Amniotic stem cell (primary cell): ENCODE data around the gene FBLN7.

Experiments
- DNase-seq: peaks from one replicate; lab custom pipeline; 2025; lab: John Stamatoyannopoulos, UW

The FBLN7 gene

GRCh38 chr2:112140899-112141625 is 2.9 kb downstream of the FBLN7 start:
- DNase-seq: no peak

- no peak for DNase-seq
These were observed 3.4 kb downstream of the FBLN7 start for GRCh38 chr2:112141626-112142007.

DNA sequence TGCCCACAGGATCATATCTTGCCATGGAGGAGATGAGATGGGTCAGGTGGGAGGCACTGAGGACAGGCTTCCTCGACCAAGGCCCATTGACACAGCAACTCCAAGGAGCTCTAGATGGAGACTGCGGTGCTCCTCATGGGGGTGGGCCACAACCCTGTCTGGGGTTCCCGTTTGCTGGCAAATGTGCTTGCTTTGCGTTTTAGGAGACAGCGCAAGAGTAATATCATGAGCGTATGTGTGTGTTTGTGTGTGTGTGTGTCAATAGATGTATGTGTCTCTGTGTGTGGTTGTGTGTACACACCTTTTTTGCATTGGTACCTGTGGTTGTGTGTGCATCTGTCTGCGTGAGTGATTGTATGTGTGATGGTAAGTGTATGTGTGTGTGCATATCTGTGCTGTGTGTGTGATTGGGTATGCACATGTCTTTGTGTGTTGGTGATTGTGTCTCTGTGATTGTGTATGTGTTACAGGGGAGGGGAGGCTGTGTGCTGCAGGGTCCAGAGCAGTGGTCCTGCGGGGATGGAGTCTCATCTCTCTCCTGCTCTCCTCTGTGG is 4.4 kb downstream of the FBLN7 start:
- no peak for DNase-seq

GRCh38 chr2:112143150-112143549 is 5.0 kb downstream of the FBLN7 start:
- no peak for DNase-seq

DNA sequence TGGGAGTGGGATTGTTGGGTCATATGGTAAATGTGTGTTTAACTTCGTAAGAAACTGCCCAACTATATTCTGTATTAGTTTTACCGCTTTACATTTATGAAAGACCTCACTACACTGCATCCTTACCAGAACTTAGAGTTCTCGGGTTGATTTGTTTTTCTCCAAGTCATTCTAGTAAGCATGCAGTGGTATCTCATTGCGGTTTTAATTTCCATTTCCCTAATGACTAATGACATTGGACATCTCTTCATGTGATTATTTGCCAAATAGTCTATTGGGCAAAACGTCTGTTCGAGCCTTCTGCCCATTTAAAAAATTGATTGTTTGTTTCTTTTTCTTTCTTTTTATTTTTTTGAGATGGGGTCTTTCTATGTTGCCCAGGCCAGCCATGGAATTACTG is 6.8 kb downstream of the FBLN7 start:
- no peak for DNase-seq

DNA sequence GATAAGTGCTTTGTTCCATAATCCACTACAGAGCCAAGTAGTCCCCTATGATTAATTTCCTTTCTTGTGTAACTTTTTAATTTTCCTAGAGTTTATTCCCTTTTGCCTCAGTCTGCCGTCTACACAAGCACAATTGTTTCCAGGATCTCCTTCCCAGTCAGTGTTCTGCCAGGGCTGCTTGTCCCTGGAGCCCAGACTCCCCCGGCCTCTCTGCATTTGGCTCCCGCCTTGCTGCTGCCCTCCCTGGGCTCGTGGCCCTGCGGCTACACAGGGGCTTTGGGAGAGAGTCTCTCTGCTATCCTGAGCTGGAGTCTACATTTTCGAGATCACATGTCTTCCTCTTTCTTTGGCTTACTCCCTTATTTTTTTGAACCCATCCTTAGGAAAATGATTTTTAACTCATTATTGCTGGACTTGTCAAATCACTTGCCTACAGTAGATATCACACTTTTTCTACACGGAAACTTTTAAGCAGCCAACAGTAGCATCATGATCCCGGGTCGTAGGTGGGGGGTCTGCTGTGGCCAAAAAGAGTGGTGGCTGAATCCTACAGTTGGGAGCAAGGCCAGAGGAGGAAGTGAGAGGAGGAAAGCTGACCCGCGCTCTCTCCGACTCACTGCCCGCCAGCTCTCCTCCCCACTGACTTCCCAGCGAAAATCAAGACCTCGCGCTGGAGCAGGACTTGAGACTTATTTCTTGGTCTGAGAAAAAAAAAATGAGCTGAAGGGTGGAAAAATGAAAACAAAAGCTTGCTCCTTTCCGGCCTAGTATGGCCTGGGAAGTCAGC is 9.4 kb downstream of the FBLN7 start:
- no peak for DNase-seq

DNA sequence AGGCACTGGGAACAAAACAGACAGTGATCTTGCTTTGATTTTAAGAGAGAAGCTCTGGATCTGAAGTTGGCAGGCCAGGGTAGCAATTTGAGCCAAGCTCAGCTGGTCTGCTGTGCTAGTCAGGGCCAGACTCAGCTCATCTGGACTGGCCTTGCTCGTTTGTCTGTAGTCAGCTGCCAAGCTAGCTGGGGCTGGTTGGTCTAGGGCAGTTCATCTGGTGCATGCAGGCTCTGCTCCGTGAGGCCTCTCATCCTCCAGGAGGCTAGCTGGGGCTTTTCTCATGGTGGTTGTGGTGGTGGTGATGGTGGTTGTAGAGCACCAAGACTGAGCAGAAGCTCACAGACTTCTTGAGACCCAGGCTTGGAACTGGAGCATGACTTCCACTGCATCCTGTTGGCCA is 10.3 kb downstream of the FBLN7 start:
- no peak for DNase-seq

DNA sequence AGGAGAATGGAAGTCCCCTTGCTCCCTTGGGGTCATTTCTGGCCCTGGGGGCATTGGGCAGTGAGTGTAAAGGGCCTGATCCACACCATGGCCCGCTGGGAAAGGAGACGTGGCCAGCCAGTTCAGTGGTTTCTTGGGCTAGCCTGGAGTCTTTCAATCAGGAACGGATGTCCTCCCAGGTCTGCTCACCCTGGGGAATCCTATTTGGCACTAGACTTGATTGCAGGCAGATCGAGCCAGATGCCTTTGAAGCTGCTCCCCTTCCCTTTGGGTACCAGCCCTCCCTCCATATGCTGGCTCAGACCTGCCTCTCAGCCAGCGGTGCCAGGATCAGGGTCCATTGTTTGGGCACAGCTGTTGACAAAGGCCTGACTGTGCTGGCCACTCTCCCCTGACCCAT is 11.0 kb downstream of the FBLN7 start:
- no peak for DNase-seq

DNA sequence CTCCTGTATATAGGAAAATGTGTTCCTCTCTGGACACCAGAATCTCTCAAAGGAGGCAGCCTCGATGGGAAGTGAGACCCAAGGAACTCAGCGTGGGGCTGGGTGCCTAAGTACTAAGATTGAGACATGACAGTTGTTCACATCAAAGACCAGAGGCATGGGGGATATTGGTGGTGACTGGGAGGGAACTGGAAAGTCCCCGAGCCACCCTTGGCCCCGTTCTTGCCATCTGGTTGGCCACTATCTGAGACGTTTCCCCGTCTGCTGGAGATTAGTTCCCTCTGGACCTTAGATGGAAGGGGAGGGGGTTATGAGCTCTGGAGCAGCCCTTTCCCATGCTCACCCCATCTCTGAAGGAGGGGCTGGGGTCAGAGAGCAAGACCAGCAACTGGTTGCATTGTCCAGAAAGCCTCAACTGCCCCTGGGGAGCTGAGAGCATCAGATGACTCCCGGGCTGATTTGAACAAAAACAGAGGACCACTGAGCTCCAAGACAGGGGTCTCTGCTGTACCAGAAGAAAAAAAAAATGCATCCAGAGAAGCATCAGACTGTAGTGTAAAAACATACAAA is 11.8 kb downstream of the FBLN7 start:
- DNase-seq: no peak

GRCh38 chr2:112150447-112150846 is 12.3 kb downstream of the FBLN7 start:
- peak; percentile 90 for DNase-seq

DNA sequence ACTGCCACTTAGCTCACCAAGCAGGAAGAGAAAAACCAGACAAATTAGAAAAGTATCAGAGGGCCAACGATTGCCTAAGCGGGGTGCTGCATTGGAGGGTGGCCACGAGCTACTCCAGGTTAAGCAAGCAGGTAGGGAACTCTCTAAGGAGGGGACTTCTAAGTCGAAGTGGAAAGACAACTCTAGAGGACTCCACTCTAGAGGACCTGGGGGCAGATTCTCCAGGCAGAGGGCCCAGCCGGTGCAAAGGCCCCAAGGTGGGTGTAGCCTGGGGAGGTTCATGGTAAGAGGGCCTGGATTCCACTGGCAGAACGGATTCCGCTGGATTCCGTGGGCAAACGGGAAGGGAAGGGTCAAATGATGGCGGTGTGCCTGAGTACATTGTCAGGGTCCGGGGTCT is 12.7 kb downstream of the FBLN7 start:
- no peak for DNase-seq

GRCh38 chr2:112151271-112151670 is 13.1 kb downstream of the FBLN7 start:
- no peak for DNase-seq

DNA sequence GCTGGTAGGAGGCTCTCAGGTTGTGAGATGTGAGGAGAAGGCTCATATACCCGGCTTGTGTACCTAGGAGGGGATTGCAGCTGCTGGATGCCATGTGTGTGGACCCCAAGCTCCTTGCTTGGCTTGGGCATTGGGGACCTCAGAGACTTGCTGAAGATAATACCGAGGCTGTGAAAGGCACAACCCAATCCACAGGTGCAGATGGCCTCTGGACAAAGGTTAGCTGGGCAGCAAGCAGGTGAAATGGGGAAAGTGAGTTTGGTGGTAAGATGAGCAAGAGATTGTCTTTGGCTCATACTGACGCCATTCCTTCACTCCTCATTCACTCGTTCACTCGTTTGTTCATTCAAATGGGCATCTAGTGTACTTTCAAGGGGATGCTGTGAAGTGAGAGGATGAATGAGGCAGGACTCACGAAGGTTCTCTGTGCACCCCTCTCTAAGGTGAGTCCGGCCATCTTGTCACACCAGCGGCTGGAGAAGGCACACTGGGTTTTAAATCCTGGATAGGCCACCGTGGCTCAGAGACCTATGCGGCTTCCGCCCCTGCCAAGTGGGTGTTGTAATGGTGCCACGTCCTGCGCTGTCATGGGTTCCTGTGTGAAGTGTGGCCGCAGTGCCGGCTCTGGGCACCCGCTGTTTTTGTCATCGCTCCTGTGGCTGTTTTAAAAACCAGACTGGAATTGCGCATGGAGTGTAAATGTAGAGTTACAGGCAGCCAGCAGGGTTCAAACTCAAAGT is 13.7 kb downstream of the FBLN7 start:
- DNase-seq: no peak

DNA sequence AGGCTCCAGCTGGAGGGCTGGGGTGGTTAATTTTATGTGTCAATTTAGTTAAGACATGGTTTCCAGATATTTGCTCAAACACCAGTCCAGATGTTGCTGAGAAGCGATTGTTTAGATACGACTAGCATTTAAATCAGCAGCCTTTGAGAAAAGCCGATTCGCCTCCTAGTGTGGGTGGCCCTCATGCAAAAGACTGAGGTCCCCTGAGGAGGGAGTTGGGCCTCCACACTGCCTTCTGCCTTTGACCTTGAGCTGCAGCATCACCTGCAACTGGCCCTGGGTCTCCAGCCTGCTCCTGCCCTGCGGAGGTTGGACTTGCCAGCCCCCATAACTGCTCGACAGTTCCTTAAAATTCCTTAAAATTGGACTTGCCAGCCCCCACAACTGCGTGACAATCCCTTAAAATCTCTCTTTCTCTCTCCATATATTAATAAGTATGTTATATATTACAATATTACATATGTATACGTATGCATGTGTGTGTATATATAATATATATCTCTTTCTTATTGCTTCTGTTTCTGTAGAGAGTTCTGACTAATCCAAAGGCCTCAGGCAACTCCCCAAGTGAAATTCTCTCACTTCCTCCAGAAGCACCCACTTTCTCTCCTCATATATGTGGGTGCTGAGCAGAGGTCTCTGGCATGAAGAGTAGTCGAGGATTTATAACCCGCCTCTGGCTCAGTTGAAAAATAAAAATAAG is 14.4 kb downstream of the FBLN7 start:
- DNase-seq: no peak

- no peak for DNase-seq
These were observed 14.9 kb downstream of the FBLN7 start for GRCh38 chr2:112153179-112153490.

DNA sequence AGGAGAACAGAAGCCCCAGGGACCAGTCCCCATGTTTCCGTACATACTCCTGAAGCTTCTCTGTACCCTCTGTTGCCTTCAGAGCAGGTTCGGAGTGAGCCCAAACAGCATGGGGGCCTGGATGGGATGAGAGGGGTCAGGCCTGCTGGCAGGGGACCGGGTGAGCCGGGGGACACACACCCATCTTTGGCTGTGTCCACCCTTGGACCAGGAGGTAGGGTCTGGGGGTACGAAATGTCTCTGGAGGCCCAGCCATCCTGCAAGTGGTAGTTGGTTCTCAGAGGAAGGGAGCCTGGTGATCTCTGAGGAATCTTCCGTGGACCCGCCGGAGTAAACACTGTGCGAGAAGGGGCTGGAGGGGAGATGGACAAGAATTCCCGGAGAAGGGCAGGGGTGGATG is 15.3 kb downstream of the FBLN7 start:
- no peak for DNase-seq

DNA sequence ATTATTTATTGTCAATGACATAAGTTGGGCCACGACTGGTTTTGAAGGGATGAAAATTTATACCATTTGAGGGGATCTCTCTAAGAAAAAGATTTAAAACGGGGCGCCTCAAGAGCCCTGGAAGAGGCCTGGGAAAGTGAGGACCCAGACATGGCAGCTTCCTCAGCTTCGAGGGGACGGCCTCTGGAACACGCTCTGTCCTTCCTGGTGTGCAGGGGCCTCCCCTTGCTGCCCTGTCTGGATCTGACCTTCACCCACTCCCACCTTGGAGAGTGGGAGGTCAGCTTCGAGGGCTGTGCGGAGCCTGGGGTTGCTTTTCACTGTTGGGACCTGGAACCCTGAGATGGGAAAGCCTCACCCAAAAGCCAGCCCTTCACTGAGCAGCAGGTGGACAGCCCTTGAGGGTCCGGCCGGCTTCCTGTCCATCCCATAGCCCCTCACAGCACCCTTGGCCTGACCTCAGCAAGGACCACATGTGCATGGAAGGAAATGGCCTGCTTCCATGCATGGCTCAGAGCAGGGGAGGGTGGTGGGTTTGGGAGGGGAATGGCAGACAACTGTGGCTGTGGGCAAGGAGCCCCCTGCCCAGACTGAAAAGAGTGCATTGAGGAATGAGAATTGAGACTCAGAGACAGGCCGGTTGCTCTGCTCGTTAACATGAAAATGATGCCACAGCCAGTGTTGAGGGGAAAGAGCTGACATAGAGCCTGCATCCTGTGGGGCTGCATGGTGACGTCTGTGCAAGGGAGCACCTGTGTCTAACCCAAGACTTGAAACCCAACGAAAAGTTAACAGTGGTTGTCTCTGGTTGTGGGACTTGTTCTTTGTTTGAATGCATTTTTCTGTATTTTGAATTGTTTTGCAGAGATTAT is 16.3 kb downstream of the FBLN7 start:
- no peak for DNase-seq

DNA sequence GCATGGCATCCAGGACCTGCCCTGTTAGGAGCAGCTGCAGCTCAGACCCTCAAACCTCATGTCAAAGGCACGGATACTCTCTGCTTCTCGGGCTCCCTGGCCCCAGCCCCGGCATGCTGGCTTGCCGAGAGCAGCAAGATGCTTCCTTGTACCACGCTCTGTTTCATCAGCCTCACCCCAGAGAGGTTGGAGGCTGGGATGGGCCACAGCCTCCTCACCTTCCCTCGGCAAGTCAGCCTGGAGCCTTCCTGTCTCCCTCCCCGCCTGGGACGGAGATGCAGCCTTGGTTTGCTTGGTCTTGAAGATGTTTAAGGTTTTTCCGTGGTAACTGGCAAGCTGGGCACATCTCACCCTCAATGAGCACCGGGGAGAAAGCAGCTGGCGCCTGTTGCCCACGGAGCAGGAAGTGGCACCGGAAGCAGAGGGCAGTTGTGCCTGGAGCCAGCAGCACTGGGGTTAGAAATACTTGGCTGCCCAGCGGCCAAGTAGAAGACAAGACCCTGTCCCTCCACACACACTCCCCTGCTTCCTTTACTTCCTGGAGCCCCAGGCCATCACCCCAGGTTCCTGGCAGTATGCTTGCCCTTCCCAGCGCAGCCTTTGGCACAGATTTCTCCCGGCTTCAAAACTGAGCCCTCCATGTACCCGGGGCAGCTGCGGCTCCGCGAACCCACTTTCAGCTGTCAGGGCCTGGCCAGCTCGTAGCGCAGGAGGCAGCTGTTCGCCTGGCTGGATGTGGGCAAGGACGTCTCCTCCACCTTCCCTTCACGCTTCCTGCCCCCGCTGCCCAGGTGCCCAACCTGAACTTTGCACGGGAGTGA is 17.4 kb downstream of the FBLN7 start:
- DNase-seq: no peak

DNA sequence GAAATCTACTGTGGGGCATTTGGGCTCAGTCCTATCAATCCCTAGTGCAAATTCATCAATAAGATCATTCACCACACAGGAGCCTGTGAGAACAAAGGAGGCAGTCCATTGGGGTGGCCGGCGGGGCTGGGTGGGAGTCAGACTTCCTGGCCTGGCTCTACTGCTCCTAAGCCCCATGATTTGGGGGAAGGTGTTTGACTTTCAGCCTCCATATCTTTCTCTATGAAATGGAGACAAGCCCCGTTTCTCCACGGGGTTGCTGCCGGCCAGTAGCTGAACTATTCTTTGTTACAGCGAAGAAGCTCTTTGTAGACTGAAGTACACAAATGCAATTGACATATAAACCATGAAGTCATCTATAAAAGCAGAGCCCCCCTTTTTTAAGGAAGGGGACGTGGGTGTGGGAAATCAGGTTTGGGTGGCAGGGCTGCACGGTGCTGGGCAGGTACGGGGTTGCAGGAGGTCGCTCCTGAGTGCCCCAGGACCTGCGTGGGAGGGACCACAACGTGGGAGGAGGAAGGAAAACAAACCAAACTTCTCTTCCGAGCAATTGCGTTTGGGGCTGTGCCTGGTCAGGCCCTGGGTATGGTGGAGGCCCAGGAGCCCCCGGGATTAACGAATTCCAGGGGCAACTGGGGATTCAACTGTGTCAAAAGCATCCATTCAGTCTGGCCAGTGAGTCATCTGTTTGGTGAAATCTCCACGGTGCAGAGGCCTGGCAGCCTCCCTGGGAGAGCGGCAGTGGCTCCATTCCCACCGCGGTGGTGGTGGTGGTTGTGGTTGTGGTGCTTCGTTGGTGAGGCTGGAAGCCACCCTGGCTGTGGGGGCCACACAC is 18.2 kb downstream of the FBLN7 start:
- DNase-seq: no peak
